ENCODE measurements around the gene VSTM4. TPM values are rescaled to one million over a fixed set of nuclear protein-coding genes. Genes with fewer than 3 reads are reported as not detected.

The VSTM4 gene
- total and polyA plus RNA-seq, 11 donors, result 5.6 to 22.1 (median 15.8) TPM

DNA sequence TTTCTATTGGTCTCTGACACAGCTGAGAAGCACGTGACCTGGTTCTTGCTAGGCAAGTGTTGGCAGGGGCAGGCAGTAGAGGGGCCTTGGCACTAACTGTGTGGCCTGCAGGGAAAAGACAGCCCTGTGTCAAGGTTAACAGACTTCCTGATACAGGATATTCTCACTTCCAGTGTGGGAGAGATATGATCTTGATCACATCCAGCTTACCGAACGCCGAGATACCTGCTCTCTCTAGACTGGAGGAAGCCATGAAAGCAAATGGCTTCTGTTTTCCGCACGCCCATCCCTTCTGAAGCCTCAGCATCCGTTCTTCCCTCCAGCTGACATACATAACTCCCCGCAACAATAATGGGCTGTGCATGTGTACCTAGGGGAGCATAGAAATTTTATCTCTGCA, 79.4 kb downstream of the VSTM4 start:
- Histone ChIP-seq H3K27me3 (no peaks in the 10 kb centered on the region), H3K9me3 (no peaks in the 10 kb centered on the region), H3K4me1 (no peaks in the 10 kb centered on the region), H3K27ac (no peak overlapping the region), H3K36me3 (peaks cover 0 to 30% (median 7%) of the 10 kb centered on the region in 9 donors), H3K4me3 (no peak overlapping the region)
- intact Hi-C loops (cut with DNase I), result no loop called here
- DNase-seq (no peak), ATAC-seq (no peak)
- TF ChIP-seq, protein P1, sequence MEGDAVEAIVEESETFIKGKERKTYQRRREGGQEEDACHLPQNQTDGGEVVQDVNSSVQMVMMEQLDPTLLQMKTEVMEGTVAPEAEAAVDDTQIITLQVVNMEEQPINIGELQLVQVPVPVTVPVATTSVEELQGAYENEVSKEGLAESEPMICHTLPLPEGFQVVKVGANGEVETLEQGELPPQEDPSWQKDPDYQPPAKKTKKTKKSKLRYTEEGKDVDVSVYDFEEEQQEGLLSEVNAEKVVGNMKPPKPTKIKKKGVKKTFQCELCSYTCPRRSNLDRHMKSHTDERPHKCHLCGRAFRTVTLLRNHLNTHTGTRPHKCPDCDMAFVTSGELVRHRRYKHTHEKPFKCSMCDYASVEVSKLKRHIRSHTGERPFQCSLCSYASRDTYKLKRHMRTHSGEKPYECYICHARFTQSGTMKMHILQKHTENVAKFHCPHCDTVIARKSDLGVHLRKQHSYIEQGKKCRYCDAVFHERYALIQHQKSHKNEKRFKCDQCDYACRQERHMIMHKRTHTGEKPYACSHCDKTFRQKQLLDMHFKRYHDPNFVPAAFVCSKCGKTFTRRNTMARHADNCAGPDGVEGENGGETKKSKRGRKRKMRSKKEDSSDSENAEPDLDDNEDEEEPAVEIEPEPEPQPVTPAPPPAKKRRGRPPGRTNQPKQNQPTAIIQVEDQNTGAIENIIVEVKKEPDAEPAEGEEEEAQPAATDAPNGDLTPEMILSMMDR (IDR thresholded peaks at IDR 0.05), result no peak
- TF ChIP-seq POLR2A (IDR thresholded peaks at IDR 0.05), result no peak
- WGBS, 4 donors, result 82 to 89% (median 84%) methylated on average over 8 of the region's 8 CpGs

DNA sequence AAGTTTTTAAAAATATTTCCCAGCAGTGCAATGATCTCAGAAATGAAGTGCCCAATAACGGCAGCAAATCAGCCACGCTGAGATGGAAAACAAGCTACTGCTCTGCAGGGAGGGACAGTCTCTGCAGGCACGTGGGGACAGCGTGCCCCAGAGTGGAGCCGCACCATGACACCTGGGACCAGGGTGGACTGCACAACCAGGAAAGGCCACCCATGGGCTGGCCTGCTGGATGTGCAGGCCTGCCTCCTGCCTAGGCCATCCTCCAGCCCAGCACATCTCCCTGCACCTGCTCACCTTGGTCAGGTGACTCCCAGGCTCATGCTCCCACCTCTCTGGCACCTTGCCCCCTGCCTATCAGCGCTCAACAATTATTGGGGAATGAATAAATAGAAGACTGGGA, 80.4 kb downstream of the VSTM4 start:
- ATAC-seq (no peak), DNase-seq (no peak)
- Histone ChIP-seq H3K9me3 (no peaks in the 10 kb centered on the region), H3K36me3 (peaks cover 0 to 35% (median 7%) of the 10 kb centered on the region in 9 donors), H3K4me3 (no peak overlapping the region), H3K4me1 (no peaks in the 10 kb centered on the region), H3K27ac (no peak overlapping the region), H3K27me3 (no peaks in the 10 kb centered on the region)
- WGBS, 4 donors, result 91 to 95% (median 92%) methylated on average over 6 of the region's 6 CpGs
- TF ChIP-seq POLR2A (IDR thresholded peaks at IDR 0.05), result no peak
- intact Hi-C loops (cut with DNase I), result no loop called here

DNA sequence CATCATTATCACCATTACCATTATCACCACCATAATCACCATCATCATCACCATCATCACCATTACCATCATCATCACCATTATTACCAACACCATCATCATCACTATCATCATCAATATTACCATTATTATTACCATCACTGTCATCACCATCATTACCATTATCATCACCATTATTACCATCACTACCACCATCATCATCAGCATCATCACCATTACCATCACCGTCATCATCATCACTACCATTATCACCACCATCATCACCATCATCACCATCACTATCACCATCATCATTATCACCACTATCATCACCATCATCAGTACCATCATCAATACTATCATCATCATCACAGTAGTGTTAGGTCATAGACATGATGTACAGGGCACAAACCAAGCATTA, 81.4 kb downstream of the VSTM4 start:
- peaks cover 0 to 38% (median 4%) of the 10 kb centered on the region in 9 donors for H3K36me3 ChIP-seq
- WGBS, 4 donors, result 93 to 100% (median 98%) methylated on average over 1 of the region's 1 CpG
- intact Hi-C loops (cut with DNase I), result no loop called here
- DNase-seq, result no peak
- TF ChIP-seq POLR2A (IDR thresholded peaks at IDR 0.05), result no peak
- TF ChIP-seq, protein P1 (IDR thresholded peaks at IDR 0.05), result no peak
- H3K4me3 ChIP-seq, result no peak overlapping the region
- no peaks in the 10 kb centered on the region for H3K27me3 ChIP-seq
- no peak for ATAC-seq
- no peak overlapping the region for H3K27ac ChIP-seq
- no peaks in the 10 kb centered on the region for H3K4me1 ChIP-seq
- H3K9me3 ChIP-seq, result no peaks in the 10 kb centered on the region

DNA sequence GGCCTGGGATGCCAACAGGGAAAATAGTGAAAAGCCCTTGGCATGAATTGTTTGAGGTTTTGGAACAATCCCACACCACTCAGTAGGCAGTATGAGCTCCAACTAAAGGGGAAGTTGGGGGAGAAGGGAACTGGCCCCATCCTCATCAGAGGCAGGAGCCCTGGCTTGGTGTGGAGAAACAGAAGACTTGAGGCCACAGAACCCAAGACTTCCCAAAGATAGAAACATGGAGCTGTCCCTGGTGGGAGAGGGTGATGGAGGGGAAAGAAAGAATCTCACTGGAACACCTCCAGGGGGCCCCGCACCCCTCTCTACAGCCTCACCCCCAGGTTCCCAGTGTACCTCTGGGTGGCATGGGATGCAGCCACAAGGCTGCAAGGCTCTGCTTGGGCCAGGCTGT, 85.7 kb downstream of the VSTM4 start:
- H3K4me3 ChIP-seq, result no peak overlapping the region
- intact Hi-C loops (cut with DNase I), result no loop called here
- ATAC-seq, result no peak
- TF ChIP-seq, protein P1 (IDR thresholded peaks at IDR 0.05), result no peak
- TF ChIP-seq POLR2A (IDR thresholded peaks at IDR 0.05), result no peak
- H3K36me3 ChIP-seq, result peaks cover 0 to 32% (median 4%) of the 10 kb centered on the region in 9 donors
- DNase-seq, result no peak
- peaks cover 0 to 12% (median 5%) of the 10 kb centered on the region in 12 donors for H3K4me1 ChIP-seq
- H3K27me3 ChIP-seq, result no peaks in the 10 kb centered on the region
- H3K9me3 ChIP-seq, result no peaks in the 10 kb centered on the region
- WGBS, 4 donors, result 90 to 100% (median 100%) methylated on average over 1 of the region's 1 CpG
- H3K27ac ChIP-seq, result no peak overlapping the region

DNA sequence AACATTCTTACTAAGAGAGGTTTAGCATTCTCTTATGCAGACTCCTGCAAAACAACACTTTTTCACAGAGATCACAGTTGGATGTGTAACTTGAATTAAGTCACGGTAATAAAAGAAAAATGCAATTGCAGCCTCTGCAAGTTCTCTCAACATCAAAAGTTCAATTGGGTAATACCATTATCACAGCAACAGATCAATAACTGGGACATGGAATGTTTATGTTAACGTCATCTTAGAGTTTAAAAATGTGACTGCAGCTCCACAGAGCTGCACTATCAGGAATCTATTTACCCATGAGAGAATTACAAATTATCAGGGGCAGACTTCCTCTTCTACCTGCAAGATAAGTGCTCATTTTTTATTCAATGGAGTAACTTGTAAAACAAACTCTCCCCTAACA, 86.7 kb downstream of the VSTM4 start:
- Histone ChIP-seq H3K9me3 (no peaks in the 10 kb centered on the region), H3K27ac (no peak overlapping the region), H3K36me3 (peaks cover 0 to 32% (median 4%) of the 10 kb centered on the region in 9 donors), H3K27me3 (no peaks in the 10 kb centered on the region), H3K4me1 (peaks cover 0 to 23% (median 14%) of the 10 kb centered on the region in 12 donors), H3K4me3 (no peak overlapping the region)
- TF ChIP-seq, protein P1 (IDR thresholded peaks at IDR 0.05), result no peak
- TF ChIP-seq POLR2A (IDR thresholded peaks at IDR 0.05), result no peak
- 85 to 95% (median 93%) methylated on average over 2 of the region's 2 CpGs for WGBS, 4 donors
- intact Hi-C loops (cut with DNase I), result no loop called here
- no peak for ATAC-seq
- DNase-seq, result no peak

Measured in heart left ventricle (tissue), 16 donors.